HEK293T (cell line): Measurements from ENCODE around the gene SLC16A4.

Source experiments
- BHLHE40 ChIP-seq: fragments of 450-650 bp; IDR thresholded peaks from 2 replicates; pipeline ENCODE4 v1.6.1; 2016; ENCODE audit warnings: mild to moderate bottlenecking, moderate library complexity, borderline replicate concordance
- ELF4 ChIP-seq: fragments of 450-650 bp; IDR thresholded peaks from 2 replicates; pipeline ENCODE4 v1.6.1; 2017; ENCODE audit warnings: antibody characterized with exemption
- FOXK2 ChIP-seq: fragments of 450-650 bp; IDR thresholded peaks from 2 replicates; pipeline ENCODE4 v1.6.1; 2016; ENCODE audit warnings: mild to moderate bottlenecking
- FOXM1 ChIP-seq: fragments of 450-650 bp; IDR thresholded peaks from 2 replicates; pipeline ENCODE4 v1.6.1; 2017; ENCODE audit warnings: mild to moderate bottlenecking, borderline replicate concordance
- L3MBTL2 ChIP-seq: fragments of 450-650 bp; conservative IDR thresholded peaks from 2 replicates; pipeline ENCODE4 v1.6.1; 2016; ENCODE audit warnings: mild to moderate bottlenecking
- NFRKB ChIP-seq: fragments of 450-650 bp; IDR thresholded peaks from 2 replicates; pipeline ENCODE4 v1.6.1; 2016; ENCODE audit warnings: mild to moderate bottlenecking, moderate library complexity
- PKNOX1 ChIP-seq: fragments of 450-650 bp; IDR thresholded peaks from 2 replicates; pipeline ENCODE4 v1.6.1; 2016

- TF ChIP-seq NFRKB (no peak), FOXK2 (no peak), FOXM1 (no peak), ELF4 (no peak), PKNOX1 (no peak), BHLHE40 (no peak), L3MBTL2 (no peak)
Observed at GRCh38 chr1:110364221-110364620, 26.6 kb downstream of the SLC16A4 start.
